HCT116 (cell line): ENCODE results near the gene TMC3. TPM values are rescaled to one million over a fixed set of nuclear protein-coding genes. Genes with fewer than 3 reads are reported as not detected.

Source experiments
- ATAC-seq: fragments of 200-7000 bp; cut with Tn5 transposase; 2 replicates; pipeline ENCODE4 v1.9.1; 2020; ENCODE audit warnings: mild to moderate bottlenecking, moderate library complexity
- BruUV-seq: library from RNA; stranded (reverse); fragments of 400-500 nt; replicated peaks from 2 replicates; lab custom pipeline; 2021; lab: Mats Ljungman, UMichigan
- CTCF ChIA-PET: fragments of 300-600 bp; sonication (Branson Sonifier 250); formaldehyde crosslinking; loops from one replicate; lab custom pipeline; 2021; ENCODE audit warnings: antibody characterized with exemption; lab: Charles Lee
- POLR2A ChIA-PET: fragments of 300-600, 350-600 bp; sonication (Branson Sonifier 250); formaldehyde crosslinking; loops from one replicate; lab custom pipeline; 2021; ENCODE audit warnings: antibody characterized with exemption; lab: Charles Lee
- RAD21 ChIA-PET, 2 experiments: fragments of 300-600 bp; sonication (Branson Sonifier 250); formaldehyde crosslinking; loops; one replicate each; lab custom pipeline; 2023; ENCODE audit warnings: low total read pairs in 2 of 2; ENCODE audit not compliant: uncharacterized antibody in 2 of 2, unreplicated experiment in 2 of 2, low non-redundant PET in 1 of 2; lab: Charles Lee
- DNase-seq: peaks from one replicate; pipeline ENCODE4 v3.0.0-alpha.2; 2010; ENCODE audit warnings: low read depth, low spot score
- H2AFZ ChIP-seq: fragments of 200-600 bp; shearing (Covaris generic), sonication (generic); 2 replicates; pipeline ENCODE4 v1.6.1; 2017; ENCODE audit warnings: low read depth, mixed run types, mixed read lengths, antibody characterized with exemption, low read length; ENCODE audit not compliant: poor library complexity, severe bottlenecking
- H3K27ac ChIP-seq: 2 replicates; pipeline ENCODE4 v1.5.1; 2012; ENCODE audit warnings: low read depth, low read length
- H3K27me3 ChIP-seq: fragments of 200-600 bp; sonication (generic); 2 replicates; pipeline ENCODE4 v1.6.1; 2016; ENCODE audit warnings: mixed run types, low read length, mixed read lengths; ENCODE audit not compliant: insufficient read depth
- H3K36me3 ChIP-seq, 2 experiments: fragments of 200-500 bp in 1 of 2; fragments of 200-600 bp in 1 of 2; sonication (Bioruptor generic) in 1 of 2; sonication (generic) in 1 of 2; 2 replicates each; pipeline versions ENCODE4 v1.5.1 to v1.6.1; 2014 to 2016; ENCODE audit warnings: low read length in 2 of 2, inconsistent platforms in 1 of 2, mixed read lengths in 1 of 2, mixed run types in 1 of 2; ENCODE audit not compliant: insufficient read depth in 2 of 2, control insufficient read depth in 1 of 2
- H3K4me1 ChIP-seq, 2 experiments: fragments of 200-600 bp in 1 of 2; sonication (generic) in 1 of 2; 2 replicates each; pipeline versions ENCODE4 v1.5.1 to v1.6.1; 2012 to 2017; ENCODE audit warnings: low read length in 2 of 2, inconsistent platforms in 1 of 2, mild to moderate bottlenecking in 1 of 2, mixed read lengths in 1 of 2, mixed run types in 1 of 2, moderate library complexity in 1 of 2; ENCODE audit not compliant: insufficient read depth in 2 of 2, control insufficient read depth in 1 of 2
- H3K4me2 ChIP-seq: fragments of 200-600 bp; sonication (generic); 2 replicates; pipeline ENCODE4 v1.6.1; 2017; ENCODE audit warnings: mixed run types, low read length, mixed read lengths
- H3K4me3 ChIP-seq, 2 experiments: fragments of 200-600 bp in 1 of 2; sonication (generic) in 1 of 2; replicated peaks in 1 of 2; 2 replicates each; pipeline ENCODE4 v1.5.1; 2011 to 2016; ENCODE audit warnings: low read length in 2 of 2, control low read depth in 1 of 2, low read depth in 1 of 2, mild to moderate bottlenecking in 1 of 2, mixed read lengths in 1 of 2, mixed run types in 1 of 2
- H3K79me2 ChIP-seq: fragments of 200-600 bp; sonication (generic); 2 replicates; pipeline ENCODE4 v1.6.1; 2017; ENCODE audit warnings: mild to moderate bottlenecking, mixed run types, low read length, moderate library complexity, mixed read lengths; ENCODE audit not compliant: insufficient read depth
- H3K9ac ChIP-seq: fragments of 200-600 bp; sonication (generic); 2 replicates; pipeline ENCODE4 v1.6.1; 2016; ENCODE audit warnings: low read length, mixed read lengths
- H3K9me2 ChIP-seq: fragments of 200-600 bp; sonication (generic), shearing (Covaris generic); 2 replicates; pipeline ENCODE4 v1.6.1; 2017; ENCODE audit warnings: mixed run types, mild to moderate bottlenecking, moderate library complexity; ENCODE audit not compliant: insufficient read depth
- H3K9me3 ChIP-seq, 2 experiments: fragments of 200-500 bp in 1 of 2; fragments of 200-600 bp in 1 of 2; sonication (Bioruptor generic) in 1 of 2; sonication (generic) in 1 of 2; 2 replicates each; pipeline ENCODE4 v1.6.1; 2014 to 2017; ENCODE audit warnings: low read length in 2 of 2, mixed read lengths in 2 of 2, inconsistent platforms in 1 of 2, low read depth in 1 of 2, mild to moderate bottlenecking in 1 of 2, mixed run types in 1 of 2, moderate library complexity in 1 of 2; ENCODE audit not compliant: control insufficient read depth in 1 of 2, insufficient read depth in 1 of 2
- H4K20me1 ChIP-seq: fragments of 200-600 bp; sonication (generic), shearing (Covaris generic); 2 replicates; pipeline ENCODE4 v1.6.1; 2017; ENCODE audit warnings: mixed run types, mild to moderate bottlenecking, moderate library complexity; ENCODE audit not compliant: insufficient read depth
- ATF3 ChIP-seq: IDR thresholded peaks from 2 replicates; pipeline ENCODE4 v1.6.1; 2012
- CTCF ChIP-seq, 3 experiments: fragments of 200-600 bp in 1 of 3; sonication (generic) in 1 of 3; IDR thresholded peaks in 2 of 3; conservative IDR thresholded peaks in 1 of 3; 2 replicates each; pipeline ENCODE4 v1.5.1; 2012 to 2017; ENCODE audit warnings: low read depth in 2 of 3, low read length in 2 of 3, antibody characterized with exemption in 1 of 3, borderline replicate concordance in 1 of 3, control low read depth in 1 of 3, mild to moderate bottlenecking in 1 of 3, mixed read lengths in 1 of 3, mixed run types in 1 of 3, moderate library complexity in 1 of 3; ENCODE audit not compliant: insufficient read depth in 1 of 3
- EGR1 ChIP-seq: IDR thresholded peaks from 2 replicates; pipeline ENCODE4 v1.6.1; 2012; ENCODE audit warnings: low read depth
- EZH2 ChIP-seq: fragments of 200-600 bp; sonication (generic); IDR thresholded peaks from 2 replicates; pipeline ENCODE4 v1.6.1; 2017; ENCODE audit warnings: antibody characterized with exemption, mixed run types
- EZH2phosphoT487 ChIP-seq: fragments of 200-600 bp; IDR thresholded peaks from 2 replicates; pipeline ENCODE4 v1.6.1; 2018; ENCODE audit warnings: antibody characterized with exemption, borderline replicate concordance
- JUND ChIP-seq: IDR thresholded peaks from 2 replicates; pipeline ENCODE4 v1.6.1; 2012
- POLR2A ChIP-seq: IDR thresholded peaks from 2 replicates; pipeline ENCODE4 v1.7.0; 2011; ENCODE audit warnings: borderline replicate concordance; ENCODE audit not compliant: insufficient read depth, insufficient read length; ENCODE audit errors: extremely low read depth
- POLR2AphosphoS5 ChIP-seq: IDR thresholded peaks from 2 replicates; pipeline ENCODE4 v1.6.1; 2011; ENCODE audit warnings: mild to moderate bottlenecking, low read depth, low read length, moderate library complexity
- SIN3A ChIP-seq: IDR thresholded peaks from 2 replicates; pipeline ENCODE4 v1.6.1; 2012; ENCODE audit warnings: low read depth
- TCF7L2 ChIP-seq: IDR thresholded peaks from 2 replicates; pipeline ENCODE4 v1.7.0; 2011; ENCODE audit warnings: borderline replicate concordance, inconsistent platforms; ENCODE audit not compliant: insufficient read depth, insufficient read length; ENCODE audit errors: extremely low read depth
- YY1 ChIP-seq: IDR thresholded peaks from 2 replicates; pipeline ENCODE4 v1.6.1; 2011; ENCODE audit warnings: low read length, low read depth, moderate library complexity, mild to moderate bottlenecking; ENCODE audit not compliant: insufficient replicate concordance; ENCODE audit errors: extremely low read depth
- ZFX ChIP-seq: fragments of 450-650 bp; IDR thresholded peaks from 2 replicates; pipeline ENCODE4 v1.6.1; 2017
- intact Hi-C: fragments of 100-400 bp; cut with micrococcal nuclease; formaldehyde crosslinking; loops from 2 replicates; pipeline ENCODE4 v1.10.0; 2022
- total RNA-seq: library from RNA; stranded (reverse); gene quantifications from one replicate; pipeline ENCODE4 v1.2.1, GENCODE V29; 2021; ENCODE audit not compliant: unreplicated experiment

TMC3 gene
- total RNA-seq, 1 experiment from 2014 or later = not detected

GRCh38 chr15:81362790-81363189 is 11.2 kb downstream of the TMC3 start:
- no peaks in the 10 kb centered on the region for H3K79me2 ChIP-seq
- no peak overlapping the region for H3K9ac ChIP-seq
- TF ChIP-seq EZH2phosphoT487 (no peak), POLR2AphosphoS5 (no peak), JUND (no peak), POLR2A (no peak), TCF7L2 (no peak), ATF3 (no peak), YY1 (no peak), EGR1 (no peak), SIN3A (no peak), CTCF (IDR thresholded peaks at IDR 0.05 in 2 of 3, conservative IDR thresholded peaks at IDR 0.05 in 1 of 3; ENCODE audit: borderline replicate concordance in 1 of 3, insufficient read depth in 1 of 3, low read depth in 2 of 3, low read length in 2 of 3) (no peak), EZH2 (no peak), ZFX (no peak)
- no TSS peak for BruUV-seq
- ChIA-PET POLR2A (no interaction called here), CTCF (no interaction called here), RAD21 (no interaction called here)
- no peaks in the 10 kb centered on the region for H4K20me1 ChIP-seq
- no peak overlapping the region for H2AFZ ChIP-seq
- H3K9me2 ChIP-seq = no peaks in the 10 kb centered on the region
- no peak overlapping the region for H3K27ac ChIP-seq
- H3K4me2 ChIP-seq = no peak overlapping the region
- H3K27me3 ChIP-seq = no peaks in the 10 kb centered on the region
- H3K9me3 ChIP-seq = no peaks in the 10 kb centered on the region
- ATAC-seq = 0 out of 2 replicates have a peak, but pooled peaks have one; percentile 36
- H3K36me3 ChIP-seq = no peaks in the 10 kb centered on the region
- H3K4me3 ChIP-seq = no peak overlapping the region
- intact Hi-C loops = no loop called here
- H3K4me1 ChIP-seq = no peaks in the 10 kb centered on the region
- no peak for DNase-seq
